ENCODE results near the gene GNAQ. TPM values are rescaled to one million over a fixed set of nuclear protein-coding genes. Genes with fewer than 3 reads are reported as not detected.
A peak's percentile ranks its signal among the peaks of the same experiment; 100 is the strongest.

The GNAQ gene
- total RNA-seq, 1 donor: 35.0 TPM

- no peak for DNase-seq (ENCODE audit: low read depth in 2 of 3, low spot score in 2 of 3)
Observed at GRCh38 chr9:77830618-77831285, 200.9 kb downstream of the GNAQ start.

- DNase-seq (ENCODE audit: low read depth in 2 of 3, low spot score in 2 of 3): no peak
Observed at GRCh38 chr9:77829420-77829819, 202.2 kb downstream of the GNAQ start.

- DNase-seq (ENCODE audit: low read depth in 2 of 3, low spot score in 2 of 3): peak in 2 of 3 donors; percentile 44 to 48
Observed at GRCh38 chr9:77827104-77827784, 204.4 kb downstream of the GNAQ start.

DNA sequence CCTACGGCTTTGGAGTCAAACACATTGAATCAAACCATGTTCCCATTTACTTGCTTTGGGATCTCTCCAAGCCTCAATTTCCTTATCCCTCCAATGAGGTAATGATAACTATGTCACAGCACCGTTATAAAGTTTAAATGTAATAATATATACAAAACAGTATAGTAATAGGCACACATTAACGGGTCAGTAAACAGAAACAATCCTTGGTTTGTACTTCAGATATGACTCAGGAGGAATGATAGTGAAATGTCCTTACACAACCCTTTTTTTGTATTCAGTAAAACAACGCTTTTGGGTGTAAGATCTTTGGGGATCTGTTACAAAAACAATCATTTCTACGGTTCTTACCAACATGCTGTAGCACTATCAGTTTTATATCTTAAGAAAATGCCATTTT, 205.0 kb downstream of the GNAQ start:
- no peak for DNase-seq (ENCODE audit: low read depth in 2 of 3, low spot score in 2 of 3)

- no peak for DNase-seq (ENCODE audit: low read depth in 2 of 3, low spot score in 2 of 3)
Observed at GRCh38 chr9:77826116-77826515, 205.5 kb downstream of the GNAQ start.

DNA sequence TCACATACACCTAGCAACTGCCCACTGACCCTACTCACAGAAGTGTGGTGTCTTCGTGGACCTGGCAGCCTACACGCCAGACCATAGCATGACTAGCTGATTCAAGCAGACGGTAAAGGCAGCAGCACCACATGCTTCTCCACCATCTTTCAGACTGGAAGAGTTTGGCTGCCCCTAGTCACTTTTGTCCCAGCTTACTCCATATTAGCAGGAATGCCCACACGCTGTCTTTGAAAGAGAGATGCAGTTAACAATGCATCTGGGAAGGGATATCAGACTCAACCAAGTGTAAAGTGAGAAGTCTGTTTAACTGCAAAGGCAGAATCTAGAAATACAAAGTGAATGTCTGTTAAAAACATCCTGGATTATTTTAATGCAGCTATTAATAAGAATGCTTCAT, 206.2 kb downstream of the GNAQ start:
- no peak for DNase-seq (ENCODE audit: low read depth in 2 of 3, low spot score in 2 of 3)

GRCh38 chr9:77820293-77820954, 211.2 kb downstream of the GNAQ start:
- peak in 2 of 3 donors; percentile 26 to 40 for DNase-seq (ENCODE audit: low read depth in 2 of 3, low spot score in 2 of 3)

- peak in 2 of 3 donors; percentile 30 to 59 for DNase-seq (ENCODE audit: low read depth in 2 of 3, low spot score in 2 of 3)
Observed at GRCh38 chr9:77819657-77820056, 212.0 kb downstream of the GNAQ start.

DNA sequence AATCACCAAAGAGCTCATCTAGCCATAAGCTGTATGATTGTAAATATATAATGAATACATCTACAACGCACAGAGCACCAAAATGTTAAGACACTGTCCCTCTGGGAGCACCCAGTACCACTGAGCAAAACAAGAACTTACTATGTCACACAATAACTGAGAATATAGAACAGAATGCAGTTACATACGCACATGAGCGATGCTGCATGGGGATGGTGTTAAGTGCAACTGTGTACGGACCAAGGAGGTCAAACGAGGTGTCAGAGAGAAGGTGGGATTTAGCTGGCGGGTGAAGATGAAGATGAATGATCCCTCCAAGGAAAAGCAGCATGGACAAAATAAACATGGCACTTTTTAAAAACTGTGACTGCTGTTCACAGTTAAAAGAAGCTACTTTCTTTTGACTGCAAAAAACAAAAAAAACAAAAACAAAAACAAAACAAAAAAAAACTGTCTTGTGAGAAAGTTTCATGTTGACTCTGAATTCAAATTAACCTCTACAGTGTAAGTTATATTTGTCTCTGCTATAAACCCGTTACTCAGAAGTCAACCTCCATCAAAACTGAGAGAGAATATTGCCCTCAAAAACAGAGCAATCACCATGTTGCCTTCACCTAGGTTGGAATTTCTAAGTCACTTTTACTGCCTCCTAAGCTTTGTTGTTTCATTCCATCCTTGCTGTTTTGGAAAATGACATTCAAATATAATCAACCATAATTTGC, 213.9 kb downstream of the GNAQ start:
- DNase-seq (ENCODE audit: low read depth in 2 of 3, low spot score in 2 of 3): no peak

DNA sequence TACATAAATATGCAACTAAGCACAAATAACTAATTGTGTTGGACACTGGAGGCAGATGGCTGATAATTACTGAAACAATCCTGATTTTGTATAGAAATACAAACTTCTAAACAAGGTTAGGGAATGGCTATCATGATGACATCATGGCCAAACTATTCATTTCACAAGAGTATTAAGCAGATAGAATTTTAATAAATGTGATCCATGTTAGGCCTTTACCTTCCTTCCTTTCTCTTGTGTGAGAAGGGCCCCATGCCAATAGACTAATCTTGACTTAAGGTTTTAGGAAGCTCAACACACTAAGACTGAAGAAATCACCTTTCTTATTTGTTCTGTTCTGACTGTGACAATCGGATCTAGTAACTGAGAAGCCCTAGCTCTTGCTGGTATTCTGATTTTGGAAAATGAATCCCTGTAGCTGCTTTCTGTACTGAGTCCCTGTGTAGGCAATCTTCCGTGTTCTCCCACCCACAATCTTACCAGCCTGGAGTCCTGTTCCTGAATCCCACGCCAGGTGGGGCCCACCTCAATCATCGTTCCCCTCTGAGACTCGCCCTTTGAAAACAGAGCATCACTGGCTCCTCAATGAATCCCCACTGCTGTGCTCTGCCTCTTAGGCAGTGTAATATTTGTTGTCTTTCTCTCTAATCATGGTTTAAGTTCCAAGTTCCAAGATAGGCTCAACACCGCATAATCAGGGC, 214.8 kb downstream of the GNAQ start:
- no peak for DNase-seq (ENCODE audit: low read depth in 2 of 3, low spot score in 2 of 3)

GRCh38 chr9:77815260-77815659, 216.4 kb downstream of the GNAQ start:
- no peak for DNase-seq (ENCODE audit: low read depth in 2 of 3, low spot score in 2 of 3)

DNA sequence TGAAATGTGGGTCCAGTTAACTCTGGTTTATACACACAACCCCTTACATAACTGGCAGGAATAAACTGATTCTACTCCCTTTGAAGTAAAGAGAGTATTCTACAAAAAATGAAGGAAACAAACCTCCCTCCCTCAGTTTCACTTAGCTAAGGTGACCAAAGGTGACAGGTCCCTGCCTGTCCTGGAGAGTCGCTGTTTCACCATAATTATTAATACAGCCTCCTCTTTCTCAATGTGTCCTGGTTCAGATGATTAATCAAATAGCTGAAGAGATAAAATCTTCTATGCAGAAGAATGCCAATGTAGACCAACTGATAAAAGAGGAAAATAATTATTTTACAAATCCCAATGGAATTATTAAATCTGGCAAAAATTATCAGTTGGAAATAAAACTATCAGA, 219.8 kb downstream of the GNAQ start:
- no peak for DNase-seq (ENCODE audit: low read depth in 2 of 3, low spot score in 2 of 3)

DNA sequence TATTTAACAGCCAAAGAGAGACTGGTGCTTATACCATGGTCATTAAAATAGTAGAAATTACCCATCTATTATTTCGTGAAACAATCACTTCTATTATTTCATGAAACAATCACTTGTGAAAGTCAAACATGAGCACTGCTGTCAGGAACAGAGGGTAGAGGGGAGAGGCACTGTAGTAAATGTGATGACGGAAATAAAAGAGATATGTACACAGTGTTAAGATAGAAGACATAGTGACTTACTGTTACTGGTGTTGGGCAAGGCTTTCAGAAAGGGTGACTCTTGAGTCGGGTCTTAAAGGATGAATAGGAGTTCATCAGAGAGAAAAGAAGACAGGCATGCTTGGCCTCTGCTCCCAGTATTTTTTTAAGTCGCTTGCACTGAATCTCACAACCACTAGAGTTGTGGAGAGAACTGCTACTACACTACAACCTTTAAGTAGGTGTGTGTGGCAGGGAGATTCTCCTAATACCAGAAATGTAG, 220.9 kb downstream of the GNAQ start:
- DNase-seq (ENCODE audit: low read depth in 2 of 3, low spot score in 2 of 3): no peak

DNA sequence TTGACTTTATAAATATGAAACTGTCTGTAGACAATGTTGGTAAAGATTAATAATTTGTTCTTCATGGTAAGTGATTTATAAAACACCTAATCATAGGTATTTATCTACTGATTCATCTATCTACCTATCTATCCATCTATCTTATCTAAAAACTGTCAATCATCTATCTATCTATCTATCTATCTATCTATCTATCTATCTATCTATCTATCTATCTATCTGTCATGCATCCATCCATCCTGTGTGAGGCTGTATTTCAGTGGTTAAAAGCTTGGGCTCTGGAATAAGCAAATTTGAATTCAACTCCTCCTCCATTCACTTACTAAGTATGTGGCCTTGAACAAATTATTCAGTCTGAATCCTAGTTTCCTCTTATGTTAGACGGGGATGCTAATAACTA, 221.6 kb downstream of the GNAQ start:
- no peak for DNase-seq (ENCODE audit: low read depth in 2 of 3, low spot score in 2 of 3)

DNA sequence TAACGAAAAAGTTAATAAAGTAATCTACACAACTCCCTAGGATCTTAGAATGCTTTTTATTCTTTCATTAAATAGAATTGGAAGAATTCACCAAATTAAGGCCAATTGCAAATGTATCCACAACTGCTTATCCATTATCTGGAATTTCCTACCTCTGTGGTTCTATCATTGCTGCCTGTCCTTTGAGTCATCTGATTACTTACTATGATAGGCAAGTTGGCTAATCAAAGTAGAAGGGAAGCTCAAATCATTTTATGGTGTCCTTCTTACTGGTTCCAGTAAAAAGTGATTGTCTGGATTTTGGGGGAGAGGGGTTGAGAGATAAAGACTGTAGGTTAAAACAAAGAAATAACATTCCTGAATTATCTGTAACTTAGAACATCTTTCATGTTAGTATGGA, 222.1 kb downstream of the GNAQ start:
- no peak for DNase-seq (ENCODE audit: low read depth in 2 of 3, low spot score in 2 of 3)

DNA sequence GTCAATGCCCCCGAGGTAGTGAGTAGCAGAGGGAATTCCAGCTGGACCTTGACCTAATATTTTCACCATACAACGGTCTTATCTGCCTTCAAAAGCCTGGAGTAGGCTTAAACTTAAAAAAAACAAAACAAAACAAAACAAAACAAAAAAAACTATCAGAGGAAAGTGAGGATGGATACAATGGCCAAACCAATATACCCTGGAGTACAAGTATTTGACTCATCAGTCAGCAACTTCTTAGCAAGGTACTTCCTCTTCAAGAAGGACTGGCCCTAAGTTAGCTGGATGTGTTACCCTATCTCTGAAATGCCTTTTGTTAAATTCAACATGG, 222.9 kb downstream of the GNAQ start:
- peak in 1 of 3 donors; percentile 21 for DNase-seq (ENCODE audit: low read depth in 2 of 3, low spot score in 2 of 3)

GRCh38 chr9:77807846-77808750, 223.5 kb downstream of the GNAQ start:
- DNase-seq (ENCODE audit: low read depth in 2 of 3, low spot score in 2 of 3): peak in 1 of 3 donors; percentile 19

- DNase-seq (ENCODE audit: low read depth in 2 of 3, low spot score in 2 of 3): no peak
Observed at GRCh38 chr9:77807281-77807683, 224.3 kb downstream of the GNAQ start.

- no peak for DNase-seq (ENCODE audit: low read depth in 2 of 3, low spot score in 2 of 3)
Observed at GRCh38 chr9:77806741-77807140, 224.9 kb downstream of the GNAQ start.

- DNase-seq (ENCODE audit: low read depth in 2 of 3, low spot score in 2 of 3): no peak
Observed at GRCh38 chr9:77805810-77806209, 225.8 kb downstream of the GNAQ start.

Measured in hematopoietic multipotent progenitor cell (in vitro differentiated cells).